Gastroesophageal sphincter (tissue), 4 donors: ENCODE data around the gene CALML3. TPM values are rescaled to one million over a fixed set of nuclear protein-coding genes. Genes with fewer than 3 reads are reported as not detected.

ENCODE experiments used
- ATAC-seq: fragments of 150-250 bp; one replicate; pipeline ENCODE4 v1.9.1; 2016; ENCODE audit warnings: mild to moderate bottlenecking, moderate library complexity
- H3K27ac ChIP-seq, 4 donors: fragments of 200-600 bp; sonication (generic) in 3 of 4; 1 replicate in 3 of 4; 2 replicates in 1 of 4; pipeline ENCODE4 v1.5.1; 2016 to 2019
- H3K27me3 ChIP-seq: fragments of 200-600 bp; sonication (generic); one replicate; pipeline ENCODE4 v1.5.1; 2019
- H3K36me3 ChIP-seq, 2 donors: fragments of 200-600 bp; sonication (generic); one replicate each; pipeline ENCODE4 v1.5.1; 2019; ENCODE audit warnings: control low read depth in 1 of 2
- H3K4me1 ChIP-seq, 3 donors: fragments of 200-600 bp; sonication (generic); 1 replicate in 2 of 3; 2 replicates in 1 of 3; pipeline ENCODE4 v1.5.1; 2016 to 2019; ENCODE audit warnings: control low read depth in 2 of 3
- H3K4me3 ChIP-seq, 2 donors: fragments of 200-600 bp; sonication (generic); one replicate each; pipeline ENCODE4 v1.5.1; 2019; ENCODE audit warnings: mild to moderate bottlenecking in 1 of 2, moderate library complexity in 1 of 2
- H3K9me3 ChIP-seq, 3 donors: fragments of 200-600 bp; sonication (generic); one replicate each; pipeline ENCODE4 v1.5.1; 2017 to 2019; ENCODE audit warnings: control low read depth in 2 of 3
- EP300 ChIP-seq: sonication (generic); formaldehyde crosslinking; IDR thresholded peaks from one replicate; pipeline ENCODE4 v1.6.1; 2017; ENCODE audit warnings: antibody characterized with exemption, mild to moderate bottlenecking
- POLR2A ChIP-seq, 2 donors: fragments of 450-650 bp; IDR thresholded peaks; one replicate each; pipeline ENCODE4 v1.6.1; 2017; ENCODE audit warnings: antibody characterized with exemption in 2 of 2, mild to moderate bottlenecking in 2 of 2, moderate library complexity in 1 of 2
- POLR2AphosphoS5 ChIP-seq: sonication (generic); formaldehyde crosslinking; IDR thresholded peaks from one replicate; pipeline ENCODE4 v1.6.1; 2017; ENCODE audit warnings: antibody characterized with exemption
- WGBS, 2 donors: methylation state at CpG; one replicate each; pipeline ENCODE4 v1.1.5; 2018; ENCODE audit warnings: low coverage in 1 of 2; 5-methylcytosine and 5-hydroxymethylcytosine counted together
- total RNA-seq, 4 donors: library from RNA; depleted of rRNA; stranded (reverse); fragments of >200 nt; gene quantifications; one replicate each; pipeline ENCODE4 v1.1.0, GENCODE V29; 2016
- TF ChIP-seq, protein P1 (sequence below), 4 experiments: fragments of 200-600 bp in 2 of 4; fragments of 450-650 bp in 2 of 4; sonication (generic) in 1 of 4; IDR thresholded peaks; one replicate each; pipeline ENCODE4 v1.5.1; 2017 to 2019; ENCODE audit warnings: antibody characterized with exemption in 4 of 4, mild to moderate bottlenecking in 2 of 4, moderate library complexity in 2 of 4

CALML3 gene
- total RNA-seq, 4 donors from 2014 or later, result 0.13 to 19.4 (median 1.9) TPM; not detected in 1

DNA sequence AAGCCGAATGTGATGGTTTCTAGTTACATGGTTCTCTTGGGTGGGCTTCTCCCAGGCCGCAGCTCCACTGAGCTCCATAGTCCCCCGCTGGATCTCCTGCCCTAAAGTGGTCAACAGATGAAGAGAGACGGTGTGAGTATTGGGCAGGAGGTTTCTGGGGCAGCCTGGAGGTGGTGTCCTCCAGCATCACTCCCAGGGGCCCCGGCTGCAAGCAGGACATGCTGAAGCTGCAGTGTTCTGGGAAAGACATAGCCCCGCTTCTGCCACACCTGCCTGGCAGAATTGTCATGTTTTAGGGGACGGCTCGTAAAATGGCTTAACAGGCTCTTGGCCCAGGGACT is 40.4 kb downstream of the CALML3 start:
- no peak for ATAC-seq
- Histone ChIP-seq H3K36me3 (no peaks in the 10 kb centered on the region), H3K27ac (no peak overlapping the region), H3K4me1 (peaks cover 0 to 28% (median 3%) of the 10 kb centered on the region in 3 donors), H3K27me3 (no peaks in the 10 kb centered on the region), H3K4me3 (no peak overlapping the region), H3K9me3 (no peaks in the 10 kb centered on the region)
- WGBS, 2 donors, result 86 to 96% methylated on average over 1 to 4 of the region's 8 CpGs
- TF ChIP-seq POLR2AphosphoS5 (no peak), EP300 (no peak), POLR2A (IDR thresholded peaks at IDR 0.05) (no peak)
- TF ChIP-seq, protein P1, sequence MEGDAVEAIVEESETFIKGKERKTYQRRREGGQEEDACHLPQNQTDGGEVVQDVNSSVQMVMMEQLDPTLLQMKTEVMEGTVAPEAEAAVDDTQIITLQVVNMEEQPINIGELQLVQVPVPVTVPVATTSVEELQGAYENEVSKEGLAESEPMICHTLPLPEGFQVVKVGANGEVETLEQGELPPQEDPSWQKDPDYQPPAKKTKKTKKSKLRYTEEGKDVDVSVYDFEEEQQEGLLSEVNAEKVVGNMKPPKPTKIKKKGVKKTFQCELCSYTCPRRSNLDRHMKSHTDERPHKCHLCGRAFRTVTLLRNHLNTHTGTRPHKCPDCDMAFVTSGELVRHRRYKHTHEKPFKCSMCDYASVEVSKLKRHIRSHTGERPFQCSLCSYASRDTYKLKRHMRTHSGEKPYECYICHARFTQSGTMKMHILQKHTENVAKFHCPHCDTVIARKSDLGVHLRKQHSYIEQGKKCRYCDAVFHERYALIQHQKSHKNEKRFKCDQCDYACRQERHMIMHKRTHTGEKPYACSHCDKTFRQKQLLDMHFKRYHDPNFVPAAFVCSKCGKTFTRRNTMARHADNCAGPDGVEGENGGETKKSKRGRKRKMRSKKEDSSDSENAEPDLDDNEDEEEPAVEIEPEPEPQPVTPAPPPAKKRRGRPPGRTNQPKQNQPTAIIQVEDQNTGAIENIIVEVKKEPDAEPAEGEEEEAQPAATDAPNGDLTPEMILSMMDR (IDR thresholded peaks at IDR 0.05), result no peak

DNA sequence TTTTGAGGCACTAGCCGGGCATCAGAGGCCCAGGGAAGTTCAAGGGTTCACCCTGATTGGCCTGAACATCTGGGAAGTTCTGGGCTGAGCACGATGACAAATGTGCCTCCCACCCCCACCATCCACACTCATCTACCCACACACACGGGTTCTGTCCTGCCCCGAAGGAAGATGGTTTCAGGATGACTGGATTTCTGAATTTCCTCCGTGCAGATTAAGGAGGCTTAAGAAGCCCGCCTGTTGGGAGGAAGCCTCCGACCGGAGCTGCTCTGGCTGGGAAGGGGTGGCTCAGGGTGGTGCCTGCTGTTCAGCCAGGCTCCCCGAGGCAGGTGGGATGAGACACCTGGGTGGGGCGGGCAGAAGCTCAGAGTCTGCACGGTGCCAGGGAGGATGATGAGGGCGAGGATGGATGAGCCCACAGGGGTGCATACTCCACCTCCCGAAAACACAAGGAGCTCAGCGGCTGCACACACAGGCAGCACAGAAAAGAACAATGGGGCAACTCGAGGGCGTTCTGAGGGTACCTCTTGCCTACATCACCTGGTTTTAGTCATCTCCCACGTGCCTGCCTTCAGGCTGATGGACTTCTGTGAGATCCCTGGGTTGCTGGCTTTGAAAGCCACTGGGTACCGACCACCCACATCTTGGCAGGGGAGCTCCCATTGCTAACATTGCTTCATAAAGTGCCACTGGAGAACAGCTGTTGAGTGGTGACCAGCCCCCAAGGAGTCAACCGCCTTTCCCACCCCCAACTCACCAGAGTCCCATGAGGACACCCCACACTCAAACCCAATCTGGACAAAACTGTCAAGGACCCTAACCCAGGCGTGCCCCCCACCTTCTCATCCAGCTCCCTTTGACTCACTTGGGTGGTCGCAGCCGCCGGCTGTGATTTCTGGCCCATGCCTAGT is 41.2 kb downstream of the CALML3 start:
- Histone ChIP-seq H3K27ac (no peak overlapping the region), H3K36me3 (no peaks in the 10 kb centered on the region), H3K9me3 (no peaks in the 10 kb centered on the region), H3K4me3 (no peak overlapping the region), H3K27me3 (no peaks in the 10 kb centered on the region), H3K4me1 (peaks cover 0 to 21% (median 0%) of the 10 kb centered on the region in 3 donors)
- 74 to 92% methylated on average over 5 to 9 of the region's 23 CpGs for WGBS, 2 donors
- TF ChIP-seq, protein P1 (IDR thresholded peaks at IDR 0.05), result no peak
- TF ChIP-seq POLR2AphosphoS5 (no peak), POLR2A (IDR thresholded peaks at IDR 0.05) (no peak), EP300 (no peak)
- no peak for ATAC-seq

DNA sequence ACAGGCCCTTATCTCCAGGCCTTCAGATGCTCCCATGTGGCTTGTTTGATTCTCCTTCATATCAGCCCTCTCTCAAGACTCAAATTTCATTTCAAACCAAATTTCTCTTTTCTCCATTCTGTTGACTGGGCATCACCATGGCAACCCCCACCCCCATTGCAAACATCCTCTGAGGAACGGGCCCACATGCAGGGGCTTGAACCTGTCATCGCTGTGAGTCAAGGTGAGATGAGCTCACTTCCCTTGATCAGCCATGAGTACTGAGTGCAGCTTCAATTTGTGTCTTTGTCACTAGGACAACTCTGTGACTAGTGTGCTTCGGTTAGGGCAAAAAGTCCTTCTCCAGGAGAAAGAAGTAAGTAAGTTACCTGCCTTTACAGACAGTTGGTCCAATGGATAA is 41.9 kb downstream of the CALML3 start:
- no peak overlapping the region for H3K27ac ChIP-seq
- H3K9me3 ChIP-seq, result no peaks in the 10 kb centered on the region
- no peak overlapping the region for H3K4me3 ChIP-seq
- TF ChIP-seq POLR2AphosphoS5 (no peak), POLR2A (IDR thresholded peaks at IDR 0.05) (no peak)
- ATAC-seq, result no peak
- 75% methylated on average over 2 to 3 of the region's 3 CpGs for WGBS, 2 donors
- peaks cover 0 to 19% (median 0%) of the 10 kb centered on the region in 3 donors for H3K4me1 ChIP-seq
- H3K36me3 ChIP-seq, result no peaks in the 10 kb centered on the region
- no peaks in the 10 kb centered on the region for H3K27me3 ChIP-seq

DNA sequence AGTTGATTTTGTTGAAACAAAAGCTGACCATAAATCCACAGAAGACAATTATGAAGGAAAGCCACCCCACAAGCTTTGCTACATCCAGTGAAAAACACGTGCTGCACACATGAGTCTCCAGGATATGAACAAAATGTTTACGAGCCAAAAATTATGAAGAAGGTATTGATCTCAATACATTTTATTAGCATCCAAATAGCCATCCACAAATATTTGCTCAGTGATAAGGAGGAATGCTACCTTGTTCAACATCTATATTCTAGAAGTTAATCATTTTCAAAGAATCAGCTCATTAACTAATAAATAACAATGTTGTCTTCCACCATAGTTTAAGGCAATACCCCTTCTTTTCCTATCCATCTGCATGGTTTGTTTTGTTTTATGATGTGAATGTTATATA is 42.7 kb downstream of the CALML3 start:
- Histone ChIP-seq H3K27me3 (no peaks in the 10 kb centered on the region), H3K4me3 (no peak overlapping the region), H3K9me3 (no peaks in the 10 kb centered on the region), H3K4me1 (peaks cover 0 to 19% (median 0%) of the 10 kb centered on the region in 3 donors), H3K27ac (no peak overlapping the region), H3K36me3 (no peaks in the 10 kb centered on the region)
- WGBS, 2 donors, result 88 to 97% methylated on average over 2 of the region's 2 CpGs
- TF ChIP-seq POLR2AphosphoS5 (no peak), POLR2A (IDR thresholded peaks at IDR 0.05) (no peak), EP300 (no peak)
- TF ChIP-seq, protein P1 (IDR thresholded peaks at IDR 0.05), result no peak
- ATAC-seq, result no peak

DNA sequence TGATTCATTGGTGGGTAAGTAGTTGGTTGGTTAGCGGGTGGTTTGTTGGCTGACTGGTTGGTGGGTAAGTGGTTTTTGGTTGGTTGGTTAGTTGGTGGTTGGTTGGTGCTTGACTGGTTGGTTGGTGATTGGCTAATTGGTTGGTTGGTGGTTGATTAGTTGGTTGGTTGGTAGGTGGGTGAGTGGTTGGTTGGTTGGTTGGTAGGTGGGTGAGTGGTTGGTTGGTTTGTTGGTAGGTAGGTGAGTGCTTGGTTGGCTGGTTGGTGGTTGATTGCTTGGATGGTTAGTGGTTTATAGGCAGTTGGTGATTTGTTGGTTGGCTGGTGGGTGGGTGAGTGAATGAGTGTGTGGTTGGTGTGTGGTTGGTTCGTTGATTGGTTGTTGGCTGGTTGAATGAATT is 44.2 kb downstream of the CALML3 start:
- 79 to 94% methylated on average over 2 of the region's 2 CpGs for WGBS, 2 donors
- Histone ChIP-seq H3K27ac (no peak overlapping the region), H3K27me3 (no peaks in the 10 kb centered on the region), H3K4me1 (peaks cover 0 to 12% (median 0%) of the 10 kb centered on the region in 3 donors), H3K4me3 (no peak overlapping the region), H3K36me3 (no peaks in the 10 kb centered on the region), H3K9me3 (no peaks in the 10 kb centered on the region)
- TF ChIP-seq EP300 (no peak), POLR2A (IDR thresholded peaks at IDR 0.05) (no peak), POLR2AphosphoS5 (no peak)
- TF ChIP-seq, protein P1 (IDR thresholded peaks at IDR 0.05), result no peak
- no peak for ATAC-seq
